DMS 273 treated with DMSO at 0.1 percent for 48 hours (cell line): ENCODE measurements around the gene UBE4A.
A peak's percentile ranks its signal among the peaks of the same experiment; 100 is the strongest.

Experiments used
- DNase-seq: peaks from one replicate; lab custom pipeline; 2025; lab: John Stamatoyannopoulos, UW

Gene UBE4A

GRCh38 chr11:118359295-118359958 is at the start of gene UBE4A:
UBE4A (plus strand) TSS chr11:118359600; CDS start chr11:118365081, 5,481 bp downstream.
- peak; percentile 71 for DNase-seq

DNA sequence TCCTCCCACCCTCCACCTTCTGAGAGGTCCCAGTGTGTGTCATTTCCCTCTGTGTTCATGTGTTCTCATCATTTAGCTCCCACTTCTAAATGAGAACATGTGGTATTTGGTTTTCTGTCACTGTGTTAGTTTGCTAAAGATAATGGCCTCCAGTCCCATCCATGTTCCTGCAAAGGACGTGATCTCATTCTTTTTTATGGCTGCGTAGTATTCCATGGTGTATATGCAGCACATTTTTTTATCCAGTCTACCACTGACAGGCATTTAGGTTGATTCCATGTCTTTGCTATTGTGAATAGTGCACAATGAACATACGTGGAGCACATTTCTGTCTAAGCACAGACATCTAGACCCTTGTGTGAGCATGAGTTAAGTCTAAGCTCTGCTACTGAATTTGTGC is 49.1 kb upstream of the UBE4A start:
- DNase-seq: no peak

DNA sequence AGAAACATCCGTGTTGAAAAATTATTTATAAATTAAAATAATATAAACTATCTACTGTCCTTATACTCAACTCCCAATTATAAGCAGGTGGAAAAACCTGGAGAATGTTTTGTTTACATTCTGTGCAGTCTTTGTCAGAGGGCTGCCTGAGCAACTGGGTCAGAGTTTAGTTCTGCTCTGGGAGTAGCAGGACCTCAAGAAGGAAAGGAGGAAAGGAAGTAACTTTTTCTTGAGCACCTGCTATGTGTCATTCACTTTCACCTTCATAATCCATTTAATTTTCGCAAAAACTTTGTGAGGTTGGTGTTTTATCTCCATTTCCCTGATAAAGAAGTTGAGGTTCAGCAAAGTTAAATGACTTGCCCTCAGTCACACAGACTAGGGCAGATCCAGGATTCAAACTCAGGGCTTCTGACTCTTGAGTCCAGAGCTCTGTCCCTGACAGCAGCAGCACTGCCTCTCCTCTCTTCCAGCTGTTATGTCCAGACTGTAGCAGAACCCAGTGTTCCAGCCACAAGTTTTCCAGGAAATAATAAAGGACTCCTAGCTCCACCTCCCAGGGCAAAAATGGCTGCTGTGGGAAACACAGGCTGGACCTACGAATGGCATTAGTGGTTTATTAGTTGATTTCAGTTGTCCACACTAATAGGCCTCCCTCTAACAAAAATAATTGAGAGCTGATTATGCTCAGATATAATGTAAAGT is 48.5 kb upstream of the UBE4A start:
- no peak for DNase-seq

GRCh38 chr11:118311518-118311917 is 47.9 kb upstream of the UBE4A start:
- no peak for DNase-seq

GRCh38 chr11:118312328-118312727 is 47.1 kb upstream of the UBE4A start:
- DNase-seq: no peak

DNA sequence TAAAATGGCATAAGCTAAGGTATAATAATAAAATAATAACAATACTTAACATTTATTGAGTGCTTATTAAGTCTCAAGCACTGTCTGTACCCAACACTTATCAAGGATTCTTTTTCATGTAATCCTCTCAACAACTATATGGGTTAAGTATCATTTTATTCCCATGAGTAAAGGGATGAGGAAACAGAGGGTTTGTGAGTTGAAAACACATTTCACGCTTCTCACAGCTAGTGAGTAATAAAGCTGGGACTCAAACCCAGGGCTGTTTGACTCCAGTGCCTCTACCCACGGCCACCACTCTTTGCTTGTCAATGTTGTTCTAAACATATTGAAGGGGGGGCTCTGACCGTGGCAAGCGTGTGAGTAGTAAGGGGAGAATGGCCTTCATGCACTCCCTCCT is 46.2 kb upstream of the UBE4A start:
- no peak for DNase-seq

GRCh38 chr11:118314988-118315411 is 44.4 kb upstream of the UBE4A start:
- DNase-seq: no peak

GRCh38 chr11:118318124-118318523 is 41.3 kb upstream of the UBE4A start:
- DNase-seq: no peak

DNA sequence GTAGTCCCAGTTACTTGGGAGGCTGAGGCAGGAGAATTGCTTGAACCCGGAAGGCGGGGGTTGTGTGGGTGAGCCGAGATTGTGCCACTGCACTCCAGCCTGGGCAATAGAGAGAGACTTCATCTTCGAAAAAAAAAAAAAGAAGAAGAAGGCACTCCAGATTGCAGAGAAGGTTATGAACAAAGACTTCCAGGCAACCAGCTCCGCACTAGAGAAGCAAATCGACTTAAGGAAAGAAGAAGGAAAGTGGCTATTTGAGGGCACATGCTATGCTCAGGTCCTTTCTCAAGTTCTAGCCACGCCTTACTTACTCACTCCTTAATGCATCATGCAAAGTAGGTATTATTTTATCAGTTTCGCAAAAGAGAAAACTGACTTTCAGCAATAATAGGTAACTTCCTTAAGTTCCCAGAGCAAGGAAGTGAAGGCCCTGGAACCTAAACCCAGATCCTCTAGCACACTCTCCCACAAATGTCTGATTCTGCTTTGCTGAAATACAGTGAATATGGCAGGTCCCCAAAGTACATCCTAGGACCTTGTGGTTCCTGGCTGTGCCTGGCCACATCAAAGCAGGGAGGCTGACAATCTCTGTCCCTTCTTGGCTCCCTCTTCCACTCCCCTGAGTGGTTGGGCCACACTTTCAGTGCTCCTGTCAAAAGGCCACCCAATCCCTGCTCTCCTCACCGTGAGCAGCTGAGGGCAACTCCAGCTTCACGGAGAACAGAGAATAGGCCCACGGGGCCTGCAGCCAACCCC is 40.6 kb upstream of the UBE4A start:
- no peak for DNase-seq

DNA sequence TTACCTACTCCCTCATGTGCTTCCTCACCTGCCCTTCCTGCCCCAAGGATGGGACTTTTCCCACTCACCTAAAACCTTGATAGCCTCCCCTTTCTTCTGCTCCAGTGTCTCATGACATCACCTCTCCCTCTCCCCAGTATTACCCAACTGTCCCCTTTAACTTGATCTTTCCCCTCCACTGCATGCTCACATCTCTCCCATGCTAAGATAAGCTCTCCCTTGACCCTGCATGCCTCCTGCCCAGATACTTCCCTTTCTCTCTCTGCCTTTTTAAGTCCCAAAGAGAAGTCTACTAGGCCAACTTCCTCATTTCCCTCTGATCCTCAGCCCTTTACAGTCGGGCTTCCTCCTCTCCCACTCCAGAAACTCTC is 40.1 kb upstream of the UBE4A start:
- DNase-seq: no peak

- DNase-seq: no peak
These were observed 38.9 kb upstream of the UBE4A start for GRCh38 chr11:118320515-118320914.

GRCh38 chr11:118321386-118322082 is 37.9 kb upstream of the UBE4A start:
- DNase-seq: no peak

DNA sequence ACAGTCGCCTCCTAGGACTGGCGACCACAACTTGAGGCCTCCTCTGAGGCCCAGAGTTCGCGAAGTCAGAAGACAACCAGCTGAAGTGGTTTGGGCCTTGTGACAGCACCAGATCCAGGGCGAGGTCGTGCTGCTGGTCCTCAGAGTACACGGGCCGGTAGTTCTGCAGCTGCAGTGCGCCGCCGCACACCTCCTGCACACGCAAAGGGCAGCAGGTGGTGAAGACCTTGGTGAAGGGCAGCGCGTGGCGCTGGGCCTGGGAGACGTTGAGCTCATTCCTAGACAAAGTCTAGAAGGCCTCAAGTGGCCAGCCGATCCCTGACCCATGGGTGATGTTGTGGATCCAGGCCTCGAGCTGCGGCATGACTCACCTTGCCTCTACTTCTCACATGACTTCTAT is 36.7 kb upstream of the UBE4A start:
- no peak for DNase-seq

DNA sequence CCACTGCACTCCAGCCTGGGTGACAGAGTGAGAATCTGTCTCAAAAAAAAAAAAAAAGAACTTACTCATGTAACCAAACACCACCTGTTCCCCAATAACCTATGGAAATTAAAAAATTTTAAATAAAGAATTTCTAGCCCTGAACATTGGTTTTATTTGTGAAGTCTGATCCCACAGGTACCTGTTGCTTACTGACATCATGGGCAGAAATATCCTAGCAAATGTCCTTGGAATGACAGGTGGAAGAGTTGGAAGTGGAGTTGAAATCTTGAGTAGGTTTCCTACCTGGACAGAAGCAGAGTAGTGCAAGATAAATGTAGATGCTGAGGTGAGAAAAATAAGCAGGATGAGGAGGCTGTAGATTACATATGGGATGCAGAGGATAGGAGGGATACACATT is 34.1 kb upstream of the UBE4A start:
- DNase-seq: no peak

- DNase-seq: no peak
These were observed 30.7 kb upstream of the UBE4A start for GRCh38 chr11:118328745-118329144.

GRCh38 chr11:118334745-118335144 is 24.7 kb upstream of the UBE4A start:
- no peak for DNase-seq

DNA sequence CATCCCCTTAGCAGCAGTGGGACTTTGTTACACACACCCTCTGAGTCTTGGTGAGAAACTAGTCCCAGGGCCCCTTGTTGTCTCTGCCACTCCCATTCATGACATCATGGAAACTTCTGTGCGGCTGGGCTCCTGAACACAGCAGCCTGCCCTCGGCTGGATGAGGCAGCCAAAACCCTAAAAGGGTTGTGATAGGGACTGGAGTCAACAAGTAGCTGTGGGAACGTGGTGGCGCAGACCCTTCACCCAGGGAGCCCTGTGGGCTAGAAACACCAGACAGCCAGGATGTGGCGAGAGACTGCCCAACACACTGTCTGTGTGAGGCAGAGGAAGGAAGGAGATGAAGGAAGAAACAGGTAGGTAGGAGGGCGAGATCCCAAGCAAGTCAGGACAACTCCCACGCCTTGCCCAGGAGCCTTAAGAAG is 20.8 kb upstream of the UBE4A start:
- no peak for DNase-seq

- DNase-seq: no peak
These were observed 20.0 kb upstream of the UBE4A start for GRCh38 chr11:118339281-118339961.

DNA sequence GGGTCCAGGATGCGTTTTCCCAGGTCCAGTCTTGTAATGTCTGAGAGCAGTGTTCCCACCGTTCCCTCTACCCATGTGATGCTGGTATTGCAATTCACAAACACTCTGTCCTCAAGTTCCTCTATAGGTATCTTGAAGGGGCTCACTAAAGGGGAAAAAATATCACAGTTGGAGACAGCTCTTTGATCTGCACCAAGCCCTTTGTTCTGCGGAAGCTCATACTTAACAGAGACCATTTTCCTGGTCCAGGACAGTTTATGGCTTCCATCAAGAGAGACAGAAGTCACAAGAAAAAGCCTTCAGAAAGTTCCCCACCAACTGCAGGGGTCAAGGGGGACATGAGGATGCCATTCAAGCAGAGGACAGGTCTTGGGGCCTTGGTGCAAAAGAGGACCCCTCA is 19.0 kb upstream of the UBE4A start:
- no peak for DNase-seq

GRCh38 chr11:118341261-118341660 is 18.1 kb upstream of the UBE4A start:
- DNase-seq: no peak

- no peak for DNase-seq
These were observed 17.4 kb upstream of the UBE4A start for GRCh38 chr11:118341815-118342489.
